GM20000 (cell line): ENCODE measurements around the gene CCNI2.

ENCODE experiments used
- DNase-seq: peaks from one replicate; pipeline ENCODE4 v3.0.0; 2012; ENCODE audit warnings: low spot score
- CTCF ChIP-seq: IDR thresholded peaks from 2 replicates; pipeline ENCODE4 v1.5.1; 2012; ENCODE audit warnings: mild to moderate bottlenecking, control low read depth; ENCODE audit errors: extremely low read depth, missing control alignments

CCNI2 gene

GRCh38 chr5:132774406-132774805, 27.2 kb downstream of the CCNI2 start:
- TF ChIP-seq CTCF, result no peak
- DNase-seq, result no peak

- no peak for DNase-seq
- TF ChIP-seq CTCF, result no peak
Measured at GRCh38 chr5:132774896-132775295, 27.7 kb downstream of the CCNI2 start.

GRCh38 chr5:132775476-132775961, 28.3 kb downstream of the CCNI2 start:
- no peak for DNase-seq
- no peak for TF ChIP-seq CTCF

- no peak for DNase-seq
- no peak for TF ChIP-seq CTCF
Measured at GRCh38 chr5:132776131-132776937, 29.1 kb downstream of the CCNI2 start.

- DNase-seq, result no peak
Measured at GRCh38 chr5:132776938-132777208, 29.6 kb downstream of the CCNI2 start.

GRCh38 chr5:132777209-132778069, 30.2 kb downstream of the CCNI2 start, which contains the start of gene SEPTIN8:
Gene SEPTIN8 (minus strand): TSS chr5:132777239. CDS start chr5:132777137, 102 bp downstream.
- DNase-seq, result peak; percentile 91

More at GRCh38 chr5:132776938-132777208, 29.6 kb downstream of the CCNI2 start:
- TF ChIP-seq CTCF, result no peak

More at GRCh38 chr5:132777209-132778069, 30.2 kb downstream of the CCNI2 start, which contains the start of gene SEPTIN8:
- no peak for TF ChIP-seq CTCF
